Measurements from ENCODE around the gene DNM3.

Gene DNM3

GRCh38 chr1:172238965-172239364 is 397.7 kb downstream of the DNM3 start:
- peaks cover 8% of the 10 kb centered on the region for H3K27me3 Mint-ChIP-seq (ENCODE audit: low read depth, poor library complexity)
- H3K36me3 Mint-ChIP-seq (ENCODE audit: low read depth) = no peaks in the 10 kb centered on the region
- H3K27ac Mint-ChIP-seq = no peak overlapping the region
- no peak overlapping the region for H3K4me3 Mint-ChIP-seq
- H3K9me3 Mint-ChIP-seq = peaks cover 4% of the 10 kb centered on the region
- no peak for DNase-seq
- no peak for TF ChIP-seq CTCF (IDR thresholded peaks at IDR 0.05)
- peaks cover 5% of the 10 kb centered on the region for H3K4me1 Mint-ChIP-seq

GRCh38 chr1:172239901-172240300 is 398.6 kb downstream of the DNM3 start:
- Mint-ChIP-seq H3K9me3 (peaks cover 4% of the 10 kb centered on the region), H3K4me1 (peaks cover 5% of the 10 kb centered on the region), H3K36me3 (ENCODE audit: low read depth) (no peaks in the 10 kb centered on the region)

GRCh38 chr1:172241540-172241939 is 400.2 kb downstream of the DNM3 start:
- Mint-ChIP-seq H3K9me3 (no peaks in the 10 kb centered on the region), H3K27ac (no peak overlapping the region), H3K36me3 (ENCODE audit: low read depth) (no peaks in the 10 kb centered on the region), H3K4me1 (peaks cover 5% of the 10 kb centered on the region), H3K4me3 (no peak overlapping the region), H3K27me3 (ENCODE audit: low read depth, poor library complexity) (peaks cover 13% of the 10 kb centered on the region)
- TF ChIP-seq CTCF (IDR thresholded peaks at IDR 0.05) = no peak
- DNase-seq = no peak

More at GRCh38 chr1:172239901-172240300, 398.6 kb downstream of the DNM3 start:
- DNase-seq = no peak
- Mint-ChIP-seq H3K27me3 (ENCODE audit: low read depth, poor library complexity) (peaks cover 8% of the 10 kb centered on the region), H3K27ac (no peak overlapping the region), H3K4me3 (no peak overlapping the region)
- no peak for TF ChIP-seq CTCF (IDR thresholded peaks at IDR 0.05)

- TF ChIP-seq CTCF (IDR thresholded peaks at IDR 0.05) = no peak
- no peaks in the 10 kb centered on the region for H3K9me3 Mint-ChIP-seq
- H3K27me3 Mint-ChIP-seq (ENCODE audit: low read depth, poor library complexity) = peaks cover 13% of the 10 kb centered on the region
- no peak overlapping the region for H3K27ac Mint-ChIP-seq
- no peaks in the 10 kb centered on the region for H3K36me3 Mint-ChIP-seq (ENCODE audit: low read depth)
- H3K4me3 Mint-ChIP-seq = no peak overlapping the region
- H3K4me1 Mint-ChIP-seq = peaks cover 1% of the 10 kb centered on the region
- DNase-seq = no peak
Measured at GRCh38 chr1:172244865-172245264, 403.6 kb downstream of the DNM3 start.

GRCh38 chr1:172245788-172246187 is 404.5 kb downstream of the DNM3 start:
- no peaks in the 10 kb centered on the region for H3K36me3 Mint-ChIP-seq (ENCODE audit: low read depth)
- no peak for DNase-seq
- H3K4me1 Mint-ChIP-seq = no peaks in the 10 kb centered on the region
- H3K9me3 Mint-ChIP-seq = no peaks in the 10 kb centered on the region
- H3K27ac Mint-ChIP-seq = no peak overlapping the region
- H3K27me3 Mint-ChIP-seq (ENCODE audit: low read depth, poor library complexity) = peaks cover 13% of the 10 kb centered on the region
- no peak for TF ChIP-seq CTCF (IDR thresholded peaks at IDR 0.05)
- no peak overlapping the region for H3K4me3 Mint-ChIP-seq

- Mint-ChIP-seq H3K4me1 (no peaks in the 10 kb centered on the region), H3K27me3 (ENCODE audit: low read depth, poor library complexity) (peaks cover 10% of the 10 kb centered on the region), H3K36me3 (ENCODE audit: low read depth) (no peaks in the 10 kb centered on the region), H3K4me3 (no peak overlapping the region), H3K27ac (no peak overlapping the region), H3K9me3 (no peaks in the 10 kb centered on the region)
- TF ChIP-seq CTCF (IDR thresholded peaks at IDR 0.05) = no peak
- DNase-seq = no peak
Measured at GRCh38 chr1:172246521-172247390, 405.5 kb downstream of the DNM3 start.
